Measurements from ENCODE around the gene SMCO2. TPM values are rescaled to one million over a fixed set of nuclear protein-coding genes. Genes with fewer than 3 reads are reported as not detected.

The SMCO2 gene
- total RNA-seq, 6 donors from 2014 or later: 0.27 to 0.34 TPM; not detected in 4

DNA sequence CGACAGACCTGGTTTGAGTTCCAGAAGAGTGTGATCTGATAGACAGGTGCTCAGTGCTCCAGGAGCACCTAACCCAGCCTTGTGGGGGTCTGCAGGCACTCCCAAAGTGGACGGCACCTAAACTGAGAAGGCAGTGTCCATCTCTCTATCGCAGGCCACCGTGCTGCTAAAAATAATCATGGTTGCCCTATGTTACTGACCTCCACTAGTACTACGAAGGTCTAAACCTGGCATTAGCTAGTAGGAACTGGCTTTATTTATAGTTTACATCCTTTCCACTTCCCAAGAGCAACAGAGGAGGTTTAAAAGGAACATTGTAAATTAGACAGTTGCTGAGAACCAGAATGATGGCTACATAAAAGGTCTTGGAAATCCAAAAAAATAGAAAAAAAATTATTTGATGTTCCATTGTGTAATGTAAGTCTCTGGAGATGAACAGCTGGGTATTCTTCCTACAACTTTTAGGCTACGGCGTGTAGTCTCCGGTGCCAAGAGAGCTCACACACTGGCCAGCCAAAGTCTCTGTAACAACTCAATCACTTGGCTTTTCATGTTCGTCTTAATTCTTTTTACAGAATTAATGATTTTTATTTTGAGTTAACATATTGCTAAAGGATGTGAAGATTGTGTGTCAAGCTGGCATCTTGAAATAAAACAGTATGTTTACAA lies 104.8 kb downstream of the SMCO2 start:
- ATAC-seq (ENCODE audit: low FRiP score in 2 of 2) (no peak), DNase-seq (no peak)
- Histone ChIP-seq H3K27me3 (no peaks in the 10 kb centered on the region), H3K36me3 (no peaks in the 10 kb centered on the region), H3K9me3 (no peaks in the 10 kb centered on the region), H3K4me1 (peaks cover 38 to 64% (median 46%) of the 10 kb centered on the region in 4 donors), H3K27ac (peak overlapping the region; percentile 3 to 80 (median 34)), H3K4me3 (no peak overlapping the region)
- 53 to 72% methylated on average over 9 of the region's 9 CpGs for WGBS, 2 donors
- TF ChIP-seq EP300 (IDR thresholded peaks at IDR 0.05): no peak
- TF ChIP-seq, protein P1, sequence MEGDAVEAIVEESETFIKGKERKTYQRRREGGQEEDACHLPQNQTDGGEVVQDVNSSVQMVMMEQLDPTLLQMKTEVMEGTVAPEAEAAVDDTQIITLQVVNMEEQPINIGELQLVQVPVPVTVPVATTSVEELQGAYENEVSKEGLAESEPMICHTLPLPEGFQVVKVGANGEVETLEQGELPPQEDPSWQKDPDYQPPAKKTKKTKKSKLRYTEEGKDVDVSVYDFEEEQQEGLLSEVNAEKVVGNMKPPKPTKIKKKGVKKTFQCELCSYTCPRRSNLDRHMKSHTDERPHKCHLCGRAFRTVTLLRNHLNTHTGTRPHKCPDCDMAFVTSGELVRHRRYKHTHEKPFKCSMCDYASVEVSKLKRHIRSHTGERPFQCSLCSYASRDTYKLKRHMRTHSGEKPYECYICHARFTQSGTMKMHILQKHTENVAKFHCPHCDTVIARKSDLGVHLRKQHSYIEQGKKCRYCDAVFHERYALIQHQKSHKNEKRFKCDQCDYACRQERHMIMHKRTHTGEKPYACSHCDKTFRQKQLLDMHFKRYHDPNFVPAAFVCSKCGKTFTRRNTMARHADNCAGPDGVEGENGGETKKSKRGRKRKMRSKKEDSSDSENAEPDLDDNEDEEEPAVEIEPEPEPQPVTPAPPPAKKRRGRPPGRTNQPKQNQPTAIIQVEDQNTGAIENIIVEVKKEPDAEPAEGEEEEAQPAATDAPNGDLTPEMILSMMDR (IDR thresholded peaks at IDR 0.05): no peak
- TF ChIP-seq POLR2AphosphoS5 (IDR thresholded peaks at IDR 0.05): no peak

Other genes with a start within 250 kb of the SMCO2 start
- 10 to 100 TPM; 11.1 to 31.7 (median 17.6) TPM for gene STK38L, start 202.4 kb upstream of the SMCO2 start, total RNA-seq
- 1 to 10 TPM; 2.1 to 7.5 (median 3.1) TPM for gene BMAL2, start 113.9 kb upstream of the SMCO2 start, total RNA-seq
- gene PPFIBP1, start 77.5 kb downstream of the SMCO2 start, total RNA-seq: 100 to 1,000 TPM in 3 of 6 donors, 10 to 100 TPM in 3; 67.5 to 129 (median 101) TPM
- 1 to 10 TPM; 1.1 to 4.4 (median 3.2) TPM for gene REP15, start 249.7 kb downstream of the SMCO2 start, total RNA-seq

All from upper lobe of left lung (tissue), 6 donors.